HG03095 (cell line): Measurements from ENCODE around the gene DCLK3.

Experiments used
- ATAC-seq: cut with Tn5 transposase; IDR thresholded peaks from one replicate; pipeline ENCODE4 v1.9.1; 2021; ENCODE audit warnings: moderate library complexity; ENCODE audit not compliant: unreplicated experiment

DCLK3 gene

GRCh38 chr3:36763850-36764703, at the start of gene DCLK3:
Gene DCLK3 (minus strand): TSS chr3:36764553. CDS start chr3:36764263, 290 bp downstream.
- no peak for ATAC-seq

- ATAC-seq = no peak
Observed at GRCh38 chr3:36813305-36813704, 49.0 kb upstream of the DCLK3 start.

GRCh38 chr3:36812240-36812639, 47.9 kb upstream of the DCLK3 start:
- ATAC-seq = no peak

GRCh38 chr3:36811768-36812167, 47.4 kb upstream of the DCLK3 start:
- no peak for ATAC-seq

GRCh38 chr3:36804295-36805055, 40.1 kb upstream of the DCLK3 start:
- ATAC-seq = no peak

- no peak for ATAC-seq
Observed at GRCh38 chr3:36803091-36803791, 38.9 kb upstream of the DCLK3 start.

GRCh38 chr3:36800533-36801116, 36.3 kb upstream of the DCLK3 start:
- no peak for ATAC-seq

- ATAC-seq = no peak
Observed at GRCh38 chr3:36796881-36797280, 32.5 kb upstream of the DCLK3 start.

GRCh38 chr3:36796161-36796560, 31.8 kb upstream of the DCLK3 start:
- ATAC-seq = no peak

GRCh38 chr3:36795622-36796021, 31.3 kb upstream of the DCLK3 start:
- ATAC-seq = no peak

GRCh38 chr3:36792342-36792741, 28.0 kb upstream of the DCLK3 start:
- no peak for ATAC-seq

GRCh38 chr3:36790765-36791164, 26.4 kb upstream of the DCLK3 start:
- no peak for ATAC-seq

- no peak for ATAC-seq
Observed at GRCh38 chr3:36786921-36787890, 22.9 kb upstream of the DCLK3 start.

GRCh38 chr3:36784138-36784635, 19.8 kb upstream of the DCLK3 start:
- no peak for ATAC-seq

- ATAC-seq = peak; percentile 59
Observed at GRCh38 chr3:36777424-36778218, 13.3 kb upstream of the DCLK3 start.

GRCh38 chr3:36776436-36776835, 12.1 kb upstream of the DCLK3 start:
- no peak for ATAC-seq

- ATAC-seq = no peak
Observed at GRCh38 chr3:36774052-36774451, 9.7 kb upstream of the DCLK3 start.

- ATAC-seq = no peak
Observed at GRCh38 chr3:36771931-36772330, 7.6 kb upstream of the DCLK3 start.

GRCh38 chr3:36769926-36770325, 5.6 kb upstream of the DCLK3 start:
- ATAC-seq = no peak
